HepG2 (cell line): ENCODE data around the gene L3MBTL4. TPM values are rescaled to one million over a fixed set of nuclear protein-coding genes. Genes with fewer than 3 reads are reported as not detected.

Experiments used
- ATAC-seq: fragments of 200-7000 bp; cut with Tn5 transposase; 3 replicates; pipeline ENCODE4 v1.9.1; 2020; ENCODE audit warnings: mild to moderate bottlenecking, moderate library complexity
- BruUV-seq: library from RNA; stranded (reverse); fragments of 400-500 nt; replicated peaks from 2 replicates; lab custom pipeline; 2021; lab: Mats Ljungman, UMichigan
- CTCF ChIA-PET: fragments of 300-600 bp; formaldehyde crosslinking; extraction: SDS; loops from one replicate; lab custom pipeline; 2021; ENCODE audit warnings: low total read pairs, inconsistent platforms, low intra/inter-chr PET ratio; lab: Yijun Ruan, JAX
- POLR2A ChIA-PET: fragments of 350-600 bp; sonication (Branson Sonifier 250); formaldehyde crosslinking; loops from one replicate; lab custom pipeline; 2020; ENCODE audit warnings: antibody characterized with exemption, inconsistent platforms; lab: Yijun Ruan, JAX
- DNase-seq: peaks from one replicate; pipeline ENCODE4 v3.0.0-alpha.2; 2015; ENCODE audit warnings: low spot score
- FAIRE-seq: peaks from 3 replicates; lab custom pipeline; 2011; peaks lifted over from hg19 to GRCh38; lab: Jason Lieb, UNC
- H2AFZ ChIP-seq: one replicate; pipeline ENCODE4 v1.6.1; 2011; ENCODE audit warnings: low read length, inconsistent platforms
- H3K27ac ChIP-seq: fragments of 300-600 bp; 3 replicates; pipeline ENCODE4 v1.8.0; 2011; ENCODE audit warnings: mixed run types, mild to moderate bottlenecking, mixed read lengths, low read length, inconsistent platforms; ENCODE audit not compliant: insufficient read depth; ENCODE audit errors: extremely low read length
- H3K27me3 ChIP-seq, 2 experiments: fragments of 200-600 bp in 1 of 2; 2 replicates in 1 of 2; 3 replicates in 1 of 2; pipeline versions ENCODE4 v1.6.0 to v1.8.0; 2011; ENCODE audit warnings: low read length in 2 of 2, mild to moderate bottlenecking in 2 of 2, moderate library complexity in 2 of 2, inconsistent platforms in 1 of 2; ENCODE audit not compliant: insufficient read depth in 2 of 2, control insufficient read depth in 1 of 2
- H3K36me3 ChIP-seq, 2 experiments: fragments of 200-600 bp in 1 of 2; replicated peaks in 1 of 2; 2 replicates in 1 of 2; 3 replicates in 1 of 2; pipeline versions ENCODE4 v1.5.1 to v1.8.0; 2011; ENCODE audit warnings: low read length in 2 of 2, inconsistent platforms in 1 of 2; ENCODE audit not compliant: insufficient read depth in 2 of 2, control insufficient read depth in 1 of 2
- H3K4me1 ChIP-seq: 2 replicates; pipeline ENCODE4 v1.5.1; 2012; ENCODE audit warnings: low read length, inconsistent platforms; ENCODE audit not compliant: insufficient read depth
- H3K4me2 ChIP-seq: 2 replicates; pipeline ENCODE4 v1.6.0; 2011; ENCODE audit warnings: low read depth, low read length, inconsistent platforms
- H3K4me3 ChIP-seq, 3 experiments: fragments of 200-600 bp in 1 of 3; sonication (generic), shearing (Covaris generic) in 1 of 3; replicated peaks in 1 of 3; 2 replicates each; pipeline ENCODE4 v1.5.1; 2011 to 2016; ENCODE audit warnings: low read length in 3 of 3, inconsistent platforms in 2 of 3, low read depth in 2 of 3, mild to moderate bottlenecking in 2 of 3, control low read depth in 1 of 3, mixed read lengths in 1 of 3; ENCODE audit not compliant: insufficient read depth in 1 of 3
- H3K79me2 ChIP-seq: one replicate; pipeline ENCODE4 v1.6.1; 2011; ENCODE audit warnings: low read length, inconsistent platforms; ENCODE audit not compliant: insufficient read depth
- H3K9ac ChIP-seq: 2 replicates; pipeline ENCODE4 v1.6.0; 2011; ENCODE audit warnings: mild to moderate bottlenecking, low read depth, low read length, inconsistent platforms; ENCODE audit not compliant: insufficient read depth
- H3K9me3 ChIP-seq: 2 replicates; pipeline ENCODE4 v1.5.1; 2012; ENCODE audit warnings: mild to moderate bottlenecking, low read length
- H4K20me1 ChIP-seq: 2 replicates; pipeline ENCODE4 v1.6.0; 2011; ENCODE audit warnings: inconsistent platforms, mild to moderate bottlenecking, low read length, moderate library complexity; ENCODE audit not compliant: insufficient read depth
- CEBPB ChIP-seq: IDR thresholded peaks from 2 replicates; pipeline ENCODE4 v1.6.1; 2011; ENCODE audit warnings: low read depth, low read length, improper control_type of control experiment, borderline replicate concordance
- FOXA3 ChIP-seq: IDR thresholded peaks from 2 replicates; pipeline ENCODE4 v1.6.1; 2016; ENCODE audit warnings: missing genetic modification reagents, missing compliant biosample characterization
- HMG20A ChIP-seq: IDR thresholded peaks from 2 replicates; pipeline ENCODE4 v1.6.1; 2016; ENCODE audit warnings: borderline replicate concordance
- ONECUT2 ChIP-seq: sonication (generic); formaldehyde crosslinking; IDR thresholded peaks from 2 replicates; pipeline ENCODE4 v1.4.0; 2020; ENCODE audit warnings: missing genetic modification reagents
- RBM22 ChIP-seq: fragments of 200-400 bp; formaldehyde crosslinking; optimal IDR thresholded peaks from 2 replicates; pipeline ENCODE3; 2017; ENCODE audit warnings: mild to moderate bottlenecking, low read length, moderate library complexity
- THAP7 ChIP-seq: sonication (generic); formaldehyde crosslinking; IDR thresholded peaks from 2 replicates; pipeline ENCODE4 v1.8.1; 2023; ENCODE audit warnings: mild to moderate bottlenecking, missing genetic modification reagents
- TIGD3 ChIP-seq: sonication (generic); formaldehyde crosslinking; IDR thresholded peaks from 2 replicates; pipeline ENCODE4 v1.5.1; 2020; ENCODE audit warnings: mild to moderate bottlenecking, missing genetic modification reagents, borderline replicate concordance
- ZFP36L2 ChIP-seq: sonication (generic); formaldehyde crosslinking; IDR thresholded peaks from 2 replicates; pipeline ENCODE4 v1.4.0; 2020; ENCODE audit warnings: missing genetic modification reagents
- ZNF124 ChIP-seq: sonication (generic); formaldehyde crosslinking; IDR thresholded peaks from 2 replicates; pipeline ENCODE4 v1.4.0; 2020; ENCODE audit warnings: missing genetic modification reagents
- WGBS: methylation state at CpG from one replicate; pipeline ENCODE4 v1.1.6; 2017; ENCODE audit warnings: low lambda C conversion rate; 5-methylcytosine and 5-hydroxymethylcytosine counted together
- in situ Hi-C: cut with HindIII; loops from 2 replicates; pipeline ENCODE4 v1.10.0; 2017; ENCODE audit warnings: low pct_unique_long_range_greater_than_20kb; ENCODE audit not compliant: extremely low pct_ligation_motif_present
- intact Hi-C: fragments of 100-400 bp; cut with micrococcal nuclease; formaldehyde crosslinking; loops from one replicate; pipeline ENCODE4 v1.10.0; 2022; ENCODE audit not compliant: unreplicated experiment
- polyA plus RNA-seq, 8 experiments: library from polyadenylated mRNA; depleted of rRNA in 3 of 8; stranded (reverse) in 7 of 8; unstranded in 1 of 8; fragments of >200 nt; fragmentation: Illumina TruSeq in 4 of 8; extraction: Trizol in 4 of 8; gene quantifications; 2 replicates each; pipeline versions ENCODE4 v1.2.1 to v1.2.3, GENCODE V29; 2011 to 2016; ENCODE audit warnings: low read depth in 4 of 8, missing spikeins in 1 of 8, mixed read lengths in 1 of 8; ENCODE audit not compliant: insufficient read depth in 1 of 8
- total RNA-seq, 5 experiments: library from RNA; depleted of rRNA; stranded (reverse); fragments of >200 nt; fragmentation: Illumina TruSeq; extraction: Trizol; gene quantifications; 2 replicates each; pipeline ENCODE4 v1.2.3, GENCODE V29; 2016; ENCODE audit warnings: low read depth in 1 of 5

L3MBTL4 gene
- total and polyA plus RNA-seq, 2 of the 13 experiments (the other 11 are each of a cell fraction or from before 2014, with no cell fraction given), result 10.8 to 13.3 TPM

- no peak for TF ChIP-seq RBM22
- no peak for TF ChIP-seq HMG20A (CRISPR knock-in tag)
- TF ChIP-seq ONECUT2, result no peak
- TF ChIP-seq ZNF124 (CRISPR knock-in tag), result no peak
- no peak for TF ChIP-seq FOXA3 (CRISPR knock-in tag)
- TF ChIP-seq ZFP36L2 (CRISPR knock-in tag), result no peak
- peak; percentile 55; the same call in 1 of the 2 replicates for TF ChIP-seq CEBPB
- no peak for TF ChIP-seq TIGD3
- TF ChIP-seq THAP7 (CRISPR knock-in tag), result no peak
- no peak overlapping the region for H3K27ac ChIP-seq
- peaks cover 0 to 2% of the 10 kb centered on the region in 2 experiments; a peak in 3 of 5 replicates for H3K36me3 ChIP-seq
- DNase-seq (no peak), FAIRE-seq (no peak), ATAC-seq (no peak)
- no peaks in the 10 kb centered on the region for H3K79me2 ChIP-seq
- H3K9me3 ChIP-seq, result no peaks in the 10 kb centered on the region
- H3K4me1 ChIP-seq, result no peaks in the 10 kb centered on the region
- 83% methylated on average over 3 of the region's 3 CpGs for WGBS
- BruUV-seq, result no TSS peak
- H3K4me3 ChIP-seq, result no peak overlapping the region
- no peak overlapping the region for H3K9ac ChIP-seq
- no peaks in the 10 kb centered on the region for H3K27me3 ChIP-seq
- intact Hi-C loops, result no loop called here
- no peak overlapping the region for H3K4me2 ChIP-seq
- in situ Hi-C loops, result no loop called here
- no peak overlapping the region for H2AFZ ChIP-seq
- no peaks in the 10 kb centered on the region for H4K20me1 ChIP-seq
- CTCF ChIA-PET, result no interaction called here
- POLR2A ChIA-PET, result no interaction called here
Observed at GRCh38 chr18:6111726-6112125, 303.0 kb downstream of the L3MBTL4 start.
